ENCODE data around the gene ADRA1B. TPM values are rescaled to one million over a fixed set of nuclear protein-coding genes. Genes with fewer than 3 reads are reported as not detected.
"Not testable (repeated sequence)": the region's sequence is repeated elsewhere in the genome, so short reads cannot be mapped to it uniquely, and the experiment has no call there.

Gene ADRA1B
- total RNA-seq, 2 donors from 2014 or later: 4.2 to 8.0 TPM

GRCh38 chr5:159955056-159955624, 38.9 kb downstream of the ADRA1B start:
- intact Hi-C loops (cut with DNase I): no loop called here
- no peak for DNase-seq (ENCODE audit: low spot score)

- intact Hi-C loops (cut with DNase I): no loop called here
- no peak for DNase-seq (ENCODE audit: low spot score)
These were observed 39.8 kb downstream of the ADRA1B start for GRCh38 chr5:159956074-159956473.

- no peak for DNase-seq (ENCODE audit: low spot score)
- intact Hi-C loops (cut with DNase I): loop anchor here in 1 of 2 donors (10.0 kb wide), 1 partner anchor 517 kb away; no protein-coding TSS in a partner anchor
These were observed 45.2 kb downstream of the ADRA1B start for GRCh38 chr5:159961176-159962160.

GRCh38 chr5:159962214-159962613, 45.9 kb downstream of the ADRA1B start:
- no peak for DNase-seq (ENCODE audit: low spot score)
- intact Hi-C loops (cut with DNase I): loop anchor here in 1 of 2 donors (10.0 kb wide), 1 partner anchor 517 kb away; no protein-coding TSS in a partner anchor

GRCh38 chr5:159963935-159964334, 47.7 kb downstream of the ADRA1B start:
- no peak for DNase-seq (ENCODE audit: low spot score)
- intact Hi-C loops (cut with DNase I): loop anchor here in 1 of 2 donors (10.0 kb wide), 1 partner anchor 519 kb away; no protein-coding TSS in a partner anchor

GRCh38 chr5:159965031-159965837, 49.0 kb downstream of the ADRA1B start:
- intact Hi-C loops (cut with DNase I): loop anchor here in 1 of 2 donors (10.0 kb wide), 1 partner anchor 520 kb away; no protein-coding TSS in a partner anchor
- peak; percentile 87 for DNase-seq (ENCODE audit: low spot score)

GRCh38 chr5:159965838-159966128, 49.5 kb downstream of the ADRA1B start:
- intact Hi-C loops (cut with DNase I): loop anchor here in 1 of 2 donors (10.0 kb wide), 1 partner anchor 521 kb away; no protein-coding TSS in a partner anchor
- DNase-seq (ENCODE audit: low spot score): not testable (repeated sequence)

GRCh38 chr5:159969966-159970365, 53.7 kb downstream of the ADRA1B start:
- intact Hi-C loops (cut with DNase I): loop anchor here (10.0 kb wide), 2 partner anchors 455 to 525 kb away; no protein-coding TSS in a partner anchor
- no peak for DNase-seq (ENCODE audit: low spot score)

GRCh38 chr5:159971038-159971437, 54.8 kb downstream of the ADRA1B start:
- DNase-seq (ENCODE audit: low spot score): no peak
- intact Hi-C loops (cut with DNase I): loop anchor here in 1 of 2 donors (10.0 kb wide), 1 partner anchor 456 kb away; no protein-coding TSS in a partner anchor

- intact Hi-C loops (cut with DNase I): loop anchor here in 1 of 2 donors (10.0 kb wide), 1 partner anchor 457 kb away; no protein-coding TSS in a partner anchor
- no peak for DNase-seq (ENCODE audit: low spot score)
These were observed 55.2 kb downstream of the ADRA1B start for GRCh38 chr5:159971514-159971913.

GRCh38 chr5:159971931-159972461, 55.7 kb downstream of the ADRA1B start:
- DNase-seq (ENCODE audit: low spot score): no peak
- intact Hi-C loops (cut with DNase I): loop anchor here in 1 of 2 donors (10.0 kb wide), 1 partner anchor 457 kb away; no protein-coding TSS in a partner anchor

- intact Hi-C loops (cut with DNase I): loop anchor here in 1 of 2 donors (10.0 kb wide), 1 partner anchor 458 kb away; no protein-coding TSS in a partner anchor
- no peak for DNase-seq (ENCODE audit: low spot score)
These were observed 56.5 kb downstream of the ADRA1B start for GRCh38 chr5:159972538-159973362.

- intact Hi-C loops (cut with DNase I): loop anchor here in 1 of 2 donors (10.0 kb wide), 1 partner anchor 461 kb away; no protein-coding TSS in a partner anchor
- no peak for DNase-seq (ENCODE audit: low spot score)
These were observed 59.3 kb downstream of the ADRA1B start for GRCh38 chr5:159975462-159976019.

GRCh38 chr5:159976921-159977320, 60.6 kb downstream of the ADRA1B start:
- no peak for DNase-seq (ENCODE audit: low spot score)
- intact Hi-C loops (cut with DNase I): loop anchor here in 1 of 2 donors (10.0 kb wide), 1 partner anchor 462 kb away; no protein-coding TSS in a partner anchor

- intact Hi-C loops (cut with DNase I): loop anchor here in 1 of 2 donors (10.0 kb wide), 1 partner anchor 464 kb away; no protein-coding TSS in a partner anchor
- DNase-seq (ENCODE audit: low spot score): no peak
These were observed 62.1 kb downstream of the ADRA1B start for GRCh38 chr5:159978358-159978757.

GRCh38 chr5:159982421-159983173, 66.3 kb downstream of the ADRA1B start:
- no peak for DNase-seq (ENCODE audit: low spot score)
- intact Hi-C loops (cut with DNase I): loop anchor here in 1 of 2 donors (10.0 kb wide), 1 partner anchor 698 kb away; no protein-coding TSS in a partner anchor

All from posterior vena cava (tissue), 2 donors.